Measurements from ENCODE around the gene SYNJ2.

SYNJ2 gene

DNA sequence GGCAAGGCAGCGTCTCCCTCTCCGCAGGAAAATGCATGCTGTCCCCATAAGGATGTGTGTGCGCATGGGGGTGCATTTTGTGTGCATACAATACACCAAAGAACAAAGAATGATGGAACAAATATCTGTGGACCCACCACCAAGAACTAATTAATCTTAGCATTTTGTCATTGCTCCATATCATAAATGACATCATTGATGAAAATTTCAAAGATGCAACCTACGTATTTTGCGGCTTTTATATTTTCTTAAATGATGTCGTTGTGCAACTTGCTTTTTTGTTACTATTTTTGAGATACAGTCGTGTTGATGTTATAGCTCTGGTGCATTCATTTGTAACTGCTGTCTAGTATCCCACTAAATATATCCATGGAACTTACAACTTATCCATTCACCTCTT is 96.7 kb downstream of the SYNJ2 start:
- Histone ChIP-seq H3K36me3 (ENCODE audit: control insufficient read depth, insufficient read depth, low read length) (peaks cover 15% of the 10 kb centered on the region), H3K4me3 (ENCODE audit: low read length) (no peak overlapping the region), H3K27me3 (ENCODE audit: control insufficient read depth, insufficient read depth, low read length) (no peaks in the 10 kb centered on the region), H3K4me1 (ENCODE audit: control insufficient read depth, insufficient read depth, low read length) (no peaks in the 10 kb centered on the region), H3K27ac (ENCODE audit: low read depth, low read length) (no peak overlapping the region), H3K9ac (ENCODE audit: low read length) (no peak overlapping the region)

DNA sequence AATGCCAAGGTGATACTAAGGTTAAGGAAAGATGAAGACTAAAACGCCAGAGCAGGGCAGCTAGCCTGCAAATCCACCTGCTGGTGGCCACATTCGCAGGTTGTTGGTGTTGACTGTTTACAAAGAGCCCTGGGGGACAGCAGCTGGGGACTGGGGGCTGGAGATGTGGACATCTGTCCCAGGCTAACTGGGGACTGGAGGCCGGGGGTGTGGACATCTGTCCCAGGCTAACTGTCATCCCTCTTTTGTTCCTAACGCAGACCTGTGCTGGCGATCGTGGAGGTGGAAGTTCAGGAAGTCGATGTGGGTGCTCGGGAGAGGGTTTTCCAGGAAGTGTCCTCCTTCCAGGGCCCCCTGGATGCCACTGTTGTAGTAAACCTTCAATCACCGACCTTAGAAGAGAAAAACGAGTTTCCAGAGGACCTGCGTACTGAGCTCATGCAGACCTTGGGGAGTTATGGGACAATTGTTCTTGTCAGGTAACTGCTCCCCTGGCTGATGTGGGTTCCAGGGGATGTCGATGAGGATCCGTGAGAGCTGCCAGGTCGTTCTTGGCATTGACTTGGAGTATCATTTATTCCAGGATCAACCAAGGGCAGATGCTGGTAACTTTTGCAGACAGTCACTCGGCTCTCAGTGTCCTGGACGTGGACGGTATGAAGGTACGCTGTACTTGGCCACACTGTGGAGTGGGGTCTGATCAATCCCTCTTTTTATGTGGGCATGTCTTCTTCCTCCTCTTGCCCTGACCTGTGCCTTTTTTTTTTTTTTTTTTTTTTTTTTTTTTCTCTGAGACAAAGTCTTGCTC is 99.4 kb downstream of the SYNJ2 start:
- Histone ChIP-seq H3K36me3 (ENCODE audit: control insufficient read depth, insufficient read depth, low read length) (peaks cover 27% of the 10 kb centered on the region), H3K27me3 (ENCODE audit: control insufficient read depth, insufficient read depth, low read length) (no peaks in the 10 kb centered on the region), H3K4me3 (ENCODE audit: low read length) (no peak overlapping the region), H3K27ac (ENCODE audit: low read depth, low read length) (no peak overlapping the region), H3K4me1 (ENCODE audit: control insufficient read depth, insufficient read depth, low read length) (no peaks in the 10 kb centered on the region), H3K9ac (ENCODE audit: low read length) (no peak overlapping the region)

- H3K27ac ChIP-seq (ENCODE audit: low read depth, low read length): no peak overlapping the region
- H3K9ac ChIP-seq (ENCODE audit: low read length): no peak overlapping the region
- H3K36me3 ChIP-seq (ENCODE audit: control insufficient read depth, insufficient read depth, low read length): peaks cover 25% of the 10 kb centered on the region
- no peak overlapping the region for H3K4me3 ChIP-seq (ENCODE audit: low read length)
- no peaks in the 10 kb centered on the region for H3K27me3 ChIP-seq (ENCODE audit: control insufficient read depth, insufficient read depth, low read length)
- H3K4me1 ChIP-seq (ENCODE audit: control insufficient read depth, insufficient read depth, low read length): no peaks in the 10 kb centered on the region
Observed at GRCh38 chr6:158081657-158081935, 99.9 kb downstream of the SYNJ2 start.

DNA sequence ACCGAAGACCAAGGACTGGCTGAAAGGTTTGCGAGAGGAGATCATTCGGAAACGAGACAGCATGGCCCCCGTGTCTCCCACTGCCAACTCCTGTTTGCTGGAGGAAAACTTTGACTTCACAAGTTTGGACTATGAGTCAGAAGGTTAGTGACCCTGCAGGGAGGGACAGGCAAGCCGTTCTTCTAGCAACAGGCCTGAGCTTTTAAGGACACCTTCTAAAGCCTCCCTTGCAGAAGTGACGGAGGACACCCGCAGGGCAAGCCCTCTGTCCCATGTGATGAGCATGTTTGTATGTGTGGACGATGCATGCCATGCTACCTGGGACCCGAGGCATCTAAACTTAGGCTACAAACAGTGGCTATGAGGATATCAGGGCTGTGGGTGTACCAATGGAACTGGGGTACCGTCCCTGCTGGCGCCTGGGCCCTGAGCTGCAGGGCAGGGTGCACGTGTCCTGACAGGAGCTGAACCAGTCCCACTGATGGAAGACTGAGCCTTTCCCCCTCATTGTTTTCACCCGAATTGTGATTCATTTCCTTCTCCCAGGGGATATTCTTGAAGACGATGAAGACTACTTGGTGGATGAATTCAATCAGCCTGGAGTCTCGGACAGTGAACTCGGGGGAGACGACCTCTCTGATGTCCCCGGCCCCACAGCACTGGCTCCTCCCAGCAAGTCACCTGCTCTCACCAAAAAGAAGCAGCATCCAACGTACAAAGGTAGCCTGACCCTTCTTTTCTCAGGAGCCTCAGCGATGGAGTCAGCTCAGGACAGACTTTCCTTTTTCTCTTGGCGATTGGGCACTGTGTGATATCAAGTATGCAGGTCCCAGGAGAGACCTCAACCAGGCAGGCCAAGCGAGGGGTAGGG is 102.0 kb downstream of the SYNJ2 start:
- Histone ChIP-seq H3K4me3 (ENCODE audit: low read length) (no peak overlapping the region), H3K36me3 (ENCODE audit: control insufficient read depth, insufficient read depth, low read length) (peaks cover 21% of the 10 kb centered on the region), H3K9ac (ENCODE audit: low read length) (no peak overlapping the region), H3K27me3 (ENCODE audit: control insufficient read depth, insufficient read depth, low read length) (no peaks in the 10 kb centered on the region), H3K27ac (ENCODE audit: low read depth, low read length) (no peak overlapping the region), H3K4me1 (ENCODE audit: control insufficient read depth, insufficient read depth, low read length) (peaks cover 6% of the 10 kb centered on the region)

DNA sequence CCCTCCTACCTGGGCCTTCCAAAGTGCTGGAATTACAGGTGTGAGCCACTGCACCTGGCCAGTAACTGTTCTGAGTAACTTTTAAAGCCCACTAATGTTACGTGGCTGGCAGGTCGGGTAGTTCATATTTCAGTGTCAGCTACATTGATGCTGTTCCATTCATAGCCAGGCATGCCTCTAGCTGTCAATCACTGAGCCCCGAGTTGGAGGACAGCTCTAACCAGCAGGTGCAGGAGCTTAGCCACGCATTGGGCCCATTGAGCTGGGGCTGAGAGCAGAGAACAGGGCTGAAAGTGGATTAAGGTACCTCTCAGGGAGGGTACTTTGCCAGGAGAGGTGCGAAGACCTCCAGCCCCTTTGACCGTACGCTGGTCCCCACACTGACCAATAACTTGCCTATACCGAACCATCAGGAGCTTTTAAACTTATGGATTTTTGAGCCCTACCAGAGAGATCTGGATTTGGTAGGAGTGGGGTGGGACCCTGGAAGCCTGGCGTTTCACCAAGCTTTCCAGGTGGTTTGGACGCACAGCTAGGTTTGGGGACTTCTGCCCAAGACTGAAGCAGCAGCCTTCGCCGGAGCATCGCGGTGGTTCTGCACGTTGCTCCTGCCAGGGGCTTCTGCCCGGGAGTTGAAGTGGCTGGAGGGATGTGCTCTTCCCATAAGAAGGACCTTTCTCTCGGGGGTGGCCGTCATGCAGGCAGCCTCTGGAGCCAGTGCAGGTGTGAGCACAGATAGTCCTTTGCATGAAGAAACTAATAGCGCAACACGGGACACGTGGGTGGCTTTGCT is 103.8 kb downstream of the SYNJ2 start:
- peaks cover 24% of the 10 kb centered on the region for H3K36me3 ChIP-seq (ENCODE audit: control insufficient read depth, insufficient read depth, low read length)
- no peaks in the 10 kb centered on the region for H3K27me3 ChIP-seq (ENCODE audit: control insufficient read depth, insufficient read depth, low read length)
- H3K27ac ChIP-seq (ENCODE audit: low read depth, low read length): no peak overlapping the region
- peaks cover 6% of the 10 kb centered on the region for H3K4me1 ChIP-seq (ENCODE audit: control insufficient read depth, insufficient read depth, low read length)
- H3K9ac ChIP-seq (ENCODE audit: low read length): no peak overlapping the region
- H3K4me3 ChIP-seq (ENCODE audit: low read length): no peak overlapping the region

GRCh38 chr6:158086054-158086503 is 104.4 kb downstream of the SYNJ2 start:
- peak overlapping the region; percentile 33 for H3K27ac ChIP-seq (ENCODE audit: low read depth, low read length)

DNA sequence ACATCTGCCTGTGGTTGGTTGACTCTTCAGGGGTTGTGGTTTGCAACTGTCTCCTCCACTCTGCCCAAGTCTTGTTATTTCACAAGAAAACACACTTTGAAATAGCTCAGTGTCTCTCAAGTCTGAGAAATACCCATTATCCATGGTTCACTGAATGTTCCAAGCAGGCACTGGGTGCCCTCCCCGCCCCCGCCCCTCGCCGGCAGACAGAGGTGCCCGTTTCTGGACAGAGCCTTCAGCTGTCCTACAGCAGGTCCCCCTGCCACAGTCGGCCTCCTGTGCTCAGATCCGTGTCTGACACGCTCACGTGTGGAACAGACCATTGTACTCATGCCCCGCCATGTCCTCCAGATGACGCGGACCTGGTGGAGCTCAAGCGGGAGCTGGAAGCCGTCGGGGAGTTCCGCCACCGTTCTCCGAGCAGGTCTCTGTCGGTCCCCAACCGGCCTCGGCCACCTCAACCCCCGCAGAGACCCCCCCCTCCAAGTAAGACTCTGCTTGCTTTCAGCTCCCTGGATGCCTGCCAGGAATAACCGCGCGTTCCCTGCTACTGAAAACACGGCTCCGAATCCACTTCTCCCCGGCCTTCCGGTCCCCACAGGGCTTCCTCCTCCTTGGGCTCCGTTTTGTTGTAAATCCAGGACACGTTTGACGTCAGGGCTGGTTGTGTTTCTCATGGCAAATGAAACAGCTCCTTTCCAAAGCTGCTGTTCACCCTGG is 105.0 kb downstream of the SYNJ2 start:
- H3K9ac ChIP-seq (ENCODE audit: low read length): no peak overlapping the region
- H3K4me3 ChIP-seq (ENCODE audit: low read length): no peak overlapping the region

More at GRCh38 chr6:158086054-158086503, 104.4 kb downstream of the SYNJ2 start:
- no peaks in the 10 kb centered on the region for H3K27me3 ChIP-seq (ENCODE audit: control insufficient read depth, insufficient read depth, low read length)
- no peak overlapping the region for H3K9ac ChIP-seq (ENCODE audit: low read length)
- H3K4me3 ChIP-seq (ENCODE audit: low read length): no peak overlapping the region
- peaks cover 6% of the 10 kb centered on the region for H3K4me1 ChIP-seq (ENCODE audit: control insufficient read depth, insufficient read depth, low read length)
- peaks cover 24% of the 10 kb centered on the region for H3K36me3 ChIP-seq (ENCODE audit: control insufficient read depth, insufficient read depth, low read length)

GRCh38 chr6:158087224-158087867 is 105.7 kb downstream of the SYNJ2 start:
- Histone ChIP-seq H3K27ac (ENCODE audit: low read depth, low read length) (peak overlapping the region; percentile 33), H3K4me3 (ENCODE audit: low read length) (no peak overlapping the region), H3K9ac (ENCODE audit: low read length) (no peak overlapping the region), H3K27me3 (ENCODE audit: control insufficient read depth, insufficient read depth, low read length) (no peaks in the 10 kb centered on the region), H3K36me3 (ENCODE audit: control insufficient read depth, insufficient read depth, low read length) (peaks cover 23% of the 10 kb centered on the region), H3K4me1 (ENCODE audit: control insufficient read depth, insufficient read depth, low read length) (peaks cover 6% of the 10 kb centered on the region)

More for the DNA sequence above, 105.0 kb downstream of the SYNJ2 start:
- H3K36me3 ChIP-seq (ENCODE audit: control insufficient read depth, insufficient read depth, low read length): peaks cover 24% of the 10 kb centered on the region
- H3K27ac ChIP-seq (ENCODE audit: low read depth, low read length): peak overlapping the region; percentile 33
- no peaks in the 10 kb centered on the region for H3K27me3 ChIP-seq (ENCODE audit: control insufficient read depth, insufficient read depth, low read length)
- peaks cover 6% of the 10 kb centered on the region for H3K4me1 ChIP-seq (ENCODE audit: control insufficient read depth, insufficient read depth, low read length)

- H3K4me1 ChIP-seq (ENCODE audit: control insufficient read depth, insufficient read depth, low read length): no peaks in the 10 kb centered on the region
- H3K27ac ChIP-seq (ENCODE audit: low read depth, low read length): no peak overlapping the region
- no peak overlapping the region for H3K4me3 ChIP-seq (ENCODE audit: low read length)
- H3K27me3 ChIP-seq (ENCODE audit: control insufficient read depth, insufficient read depth, low read length): no peaks in the 10 kb centered on the region
- peaks cover 24% of the 10 kb centered on the region for H3K36me3 ChIP-seq (ENCODE audit: control insufficient read depth, insufficient read depth, low read length)
- H3K9ac ChIP-seq (ENCODE audit: low read length): no peak overlapping the region
Observed at GRCh38 chr6:158092806-158093205, 111.1 kb downstream of the SYNJ2 start.

DNA sequence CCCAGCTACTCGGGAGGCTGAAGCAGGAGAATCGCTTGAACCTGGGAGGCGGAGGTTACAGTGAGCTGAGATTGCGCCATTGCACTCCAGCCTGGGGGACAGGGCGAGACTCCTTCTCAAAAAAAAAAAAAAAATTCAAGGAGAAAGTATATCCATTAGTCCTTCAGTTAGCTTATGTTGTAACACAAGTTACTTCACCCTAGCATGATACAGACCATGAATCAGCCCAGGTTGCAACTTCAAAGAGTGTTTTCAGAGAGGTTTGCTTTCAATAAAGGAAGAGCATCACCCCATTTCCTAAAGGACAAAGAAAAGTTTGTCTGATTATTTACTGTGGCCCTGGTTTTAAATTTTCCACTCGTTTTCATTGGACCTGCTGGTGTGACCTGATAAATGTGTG is 113.4 kb downstream of the SYNJ2 start:
- no peak overlapping the region for H3K9ac ChIP-seq (ENCODE audit: low read length)
- no peaks in the 10 kb centered on the region for H3K27me3 ChIP-seq (ENCODE audit: control insufficient read depth, insufficient read depth, low read length)
- H3K36me3 ChIP-seq (ENCODE audit: control insufficient read depth, insufficient read depth, low read length): peaks cover 21% of the 10 kb centered on the region
- no peak overlapping the region for H3K27ac ChIP-seq (ENCODE audit: low read depth, low read length)
- H3K4me3 ChIP-seq (ENCODE audit: low read length): no peak overlapping the region
- no peaks in the 10 kb centered on the region for H3K4me1 ChIP-seq (ENCODE audit: control insufficient read depth, insufficient read depth, low read length)

DNA sequence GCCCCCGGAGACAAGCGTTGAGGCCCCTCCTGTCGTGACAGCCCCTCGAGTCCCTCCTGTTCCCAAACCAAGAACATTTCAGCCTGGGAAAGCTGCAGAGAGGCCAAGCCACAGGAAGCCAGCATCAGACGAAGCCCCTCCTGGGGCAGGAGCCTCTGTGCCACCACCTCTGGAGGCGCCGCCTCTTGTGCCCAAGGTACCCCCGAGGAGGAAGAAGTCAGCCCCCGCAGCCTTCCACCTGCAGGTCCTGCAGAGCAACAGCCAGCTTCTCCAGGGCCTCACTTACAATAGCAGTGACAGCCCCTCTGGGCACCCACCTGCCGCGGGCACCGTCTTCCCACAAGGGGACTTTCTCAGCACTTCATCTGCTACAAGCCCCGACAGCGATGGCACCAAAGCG is 114.0 kb downstream of the SYNJ2 start:
- H3K9ac ChIP-seq (ENCODE audit: low read length): no peak overlapping the region
- no peak overlapping the region for H3K4me3 ChIP-seq (ENCODE audit: low read length)
- H3K4me1 ChIP-seq (ENCODE audit: control insufficient read depth, insufficient read depth, low read length): no peaks in the 10 kb centered on the region
- H3K36me3 ChIP-seq (ENCODE audit: control insufficient read depth, insufficient read depth, low read length): peaks cover 21% of the 10 kb centered on the region
- H3K27me3 ChIP-seq (ENCODE audit: control insufficient read depth, insufficient read depth, low read length): no peaks in the 10 kb centered on the region
- H3K27ac ChIP-seq (ENCODE audit: low read depth, low read length): no peak overlapping the region

Measured in rectal smooth muscle tissue (tissue), 1 donor.